ENCODE results near the gene CNNM2. TPM values are rescaled to one million over a fixed set of nuclear protein-coding genes. Genes with fewer than 3 reads are reported as not detected.

The CNNM2 gene
- total and polyA plus RNA-seq, 11 donors = 1.3 to 6.3 (median 3.4) TPM

- DNase-seq = no peak
- TF ChIP-seq POLR2A (IDR thresholded peaks at IDR 0.05) (no peak), CTCF (IDR thresholded peaks at IDR 0.05) (no peak)
- H3K27me3 ChIP-seq = no peaks in the 10 kb centered on the region
- no peak overlapping the region for H3K27ac ChIP-seq
- ATAC-seq = no peak
- no peak overlapping the region for H3K4me3 ChIP-seq
- intact Hi-C loops (cut with DNase I) = no loop called here
- H3K9me3 ChIP-seq = peaks cover 0 to 16% (median 1%) of the 10 kb centered on the region in 12 donors
- H3K4me1 ChIP-seq = peaks cover 0 to 5% (median 0%) of the 10 kb centered on the region in 12 donors
- H3K36me3 ChIP-seq = no peaks in the 10 kb centered on the region
- WGBS, 4 donors = 86 to 94% (median 90%) methylated on average over 5 of the region's 5 CpGs
Observed at GRCh38 chr10:103007017-103007416, 88.9 kb downstream of the CNNM2 start.

- 83 to 90% (median 87%) methylated on average over 5 of the region's 5 CpGs for WGBS, 4 donors
- no peak overlapping the region for H3K4me3 ChIP-seq
- ATAC-seq = no peak
- TF ChIP-seq CTCF (IDR thresholded peaks at IDR 0.05) (no peak), POLR2A (IDR thresholded peaks at IDR 0.05) (no peak)
- H3K27ac ChIP-seq = no peak overlapping the region
- no peak for DNase-seq
- H3K4me1 ChIP-seq = no peaks in the 10 kb centered on the region
- intact Hi-C loops (cut with DNase I) = loop anchor here in 1 of 10 donors (5.0 kb wide), 1 partner anchor 41 kb away; no protein-coding TSS in a partner anchor
- no peaks in the 10 kb centered on the region for H3K27me3 ChIP-seq
- no peaks in the 10 kb centered on the region for H3K36me3 ChIP-seq
- H3K9me3 ChIP-seq = no peaks in the 10 kb centered on the region
Observed at GRCh38 chr10:103013416-103013815, 95.3 kb downstream of the CNNM2 start.

GRCh38 chr10:103019425-103019824, 101.3 kb downstream of the CNNM2 start:
- no peak for DNase-seq
- H3K36me3 ChIP-seq = no peaks in the 10 kb centered on the region
- TF ChIP-seq CTCF (IDR thresholded peaks at IDR 0.05) (no peak), POLR2A (IDR thresholded peaks at IDR 0.05) (no peak)
- no peak overlapping the region for H3K4me3 ChIP-seq
- no peaks in the 10 kb centered on the region for H3K27me3 ChIP-seq
- no peaks in the 10 kb centered on the region for H3K9me3 ChIP-seq
- WGBS, 4 donors = 93 to 98% (median 98%) methylated on average over 3 of the region's 3 CpGs
- no peak for ATAC-seq
- intact Hi-C loops (cut with DNase I) = no loop called here
- H3K27ac ChIP-seq = no peak overlapping the region
- no peaks in the 10 kb centered on the region for H3K4me1 ChIP-seq

- TF ChIP-seq POLR2A (IDR thresholded peaks at IDR 0.05) = no peak
- TF ChIP-seq CTCF (IDR thresholded peaks at IDR 0.05) = no peak
- Histone ChIP-seq H3K36me3 (no peaks in the 10 kb centered on the region), H3K4me1 (no peaks in the 10 kb centered on the region), H3K9me3 (no peaks in the 10 kb centered on the region), H3K27ac (no peak overlapping the region), H3K4me3 (no peak overlapping the region), H3K27me3 (no peaks in the 10 kb centered on the region)
- 87 to 89% (median 88%) methylated on average over 18 of the region's 18 CpGs for WGBS, 4 donors
- ATAC-seq = no peak
- intact Hi-C loops (cut with DNase I) = no loop called here
- DNase-seq = no peak
Observed at GRCh38 chr10:103021150-103021899, 103.2 kb downstream of the CNNM2 start.

Data from heart left ventricle (tissue), 16 donors.